ENCODE measurements around the gene DLG2. TPM values are rescaled to one million over a fixed set of nuclear protein-coding genes. Genes with fewer than 3 reads are reported as not detected.

Gene DLG2
- polyA plus RNA-seq, 4 donors, result 10.8 to 15.6 (median 12.2) TPM

DNA sequence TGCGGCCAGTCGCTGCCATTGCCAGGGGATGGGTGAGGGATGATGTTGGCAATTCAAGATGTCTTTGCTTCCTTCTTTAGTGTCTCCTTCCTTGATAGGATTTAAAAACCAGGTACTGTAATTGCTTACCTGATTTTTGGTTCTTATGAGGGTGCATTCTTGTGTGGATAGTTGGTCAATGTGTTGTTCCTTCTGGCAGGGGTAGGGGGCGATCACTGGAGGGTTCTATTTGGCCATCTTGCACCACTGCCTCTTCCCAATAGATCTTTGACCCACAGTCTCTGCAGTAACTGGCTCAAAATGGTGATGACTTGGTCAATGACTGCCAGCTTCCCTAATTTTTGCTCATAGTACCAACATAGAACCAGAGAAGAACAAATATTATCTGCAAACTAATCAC is 680.1 kb downstream of the DLG2 start:
- DNase-seq (ENCODE audit: low read depth in 4 of 4, low spot score in 2 of 4), result no peak

DNA sequence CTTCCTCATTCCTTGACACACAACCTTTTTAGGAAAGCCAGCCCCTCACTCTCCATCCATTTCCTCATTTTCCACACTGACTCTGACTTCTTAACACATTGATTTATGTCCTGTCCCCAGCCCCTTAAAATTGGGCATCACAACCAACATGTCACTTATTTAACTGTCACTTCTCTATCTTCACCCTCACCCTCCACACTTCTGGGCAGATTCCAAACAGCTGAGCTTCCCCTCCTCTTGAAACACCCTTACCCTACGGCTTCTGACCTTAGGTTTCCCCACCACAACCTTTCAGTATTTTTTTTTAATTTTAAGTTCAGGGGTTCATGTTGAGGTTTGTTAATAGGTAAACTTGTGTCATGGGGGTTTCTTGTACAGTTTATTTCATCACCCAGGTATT is 696.3 kb downstream of the DLG2 start:
- DNase-seq (ENCODE audit: low read depth in 4 of 4, low spot score in 2 of 4), result no peak

DNA sequence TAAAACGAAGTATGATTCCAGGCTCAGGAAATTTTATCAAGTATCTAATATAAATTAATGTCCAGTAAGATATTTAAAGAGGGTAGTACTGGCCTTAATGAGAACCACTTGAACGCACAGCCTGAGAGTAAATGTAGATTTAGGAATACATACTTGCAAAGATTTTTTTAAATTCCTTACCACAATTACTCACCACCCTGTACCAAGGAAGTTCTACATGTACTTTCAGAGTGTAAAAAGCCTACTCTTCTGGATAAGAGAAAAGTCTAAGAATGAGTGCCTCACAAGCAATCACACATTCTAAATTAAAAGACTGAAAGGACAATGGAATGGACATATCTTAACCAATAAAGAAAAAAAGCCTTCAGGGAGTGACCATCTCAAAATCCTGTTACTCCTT is 697.4 kb downstream of the DLG2 start:
- DNase-seq (ENCODE audit: low read depth in 4 of 4, low spot score in 2 of 4), result no peak

DNA sequence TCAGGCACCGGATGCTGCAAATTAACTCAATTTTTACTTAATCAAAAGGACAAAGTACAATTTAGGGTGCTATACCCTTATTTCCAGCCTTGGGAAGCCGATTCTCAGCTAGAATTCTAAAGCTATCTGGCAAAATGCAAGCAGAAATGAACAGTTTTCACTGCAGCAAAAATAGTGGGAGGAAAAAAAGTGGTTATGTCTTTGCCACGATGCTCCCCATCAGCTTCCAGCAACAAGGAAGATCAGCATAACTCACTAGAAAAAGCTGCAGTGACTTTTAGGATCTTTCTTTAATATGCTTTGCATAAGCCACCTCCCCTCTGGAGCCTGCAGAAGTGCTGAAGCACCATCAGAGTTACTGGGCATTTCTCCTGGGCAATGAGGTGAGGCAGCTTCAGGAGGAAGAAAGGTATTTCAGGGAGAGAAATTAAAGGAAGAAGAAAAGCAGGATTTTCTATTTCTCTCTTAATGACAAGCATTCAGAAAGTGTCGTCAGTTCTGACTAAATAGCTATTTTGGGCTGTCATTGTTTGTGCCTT is 702.9 kb downstream of the DLG2 start:
- no peak for DNase-seq (ENCODE audit: low read depth in 4 of 4, low spot score in 2 of 4)

DNA sequence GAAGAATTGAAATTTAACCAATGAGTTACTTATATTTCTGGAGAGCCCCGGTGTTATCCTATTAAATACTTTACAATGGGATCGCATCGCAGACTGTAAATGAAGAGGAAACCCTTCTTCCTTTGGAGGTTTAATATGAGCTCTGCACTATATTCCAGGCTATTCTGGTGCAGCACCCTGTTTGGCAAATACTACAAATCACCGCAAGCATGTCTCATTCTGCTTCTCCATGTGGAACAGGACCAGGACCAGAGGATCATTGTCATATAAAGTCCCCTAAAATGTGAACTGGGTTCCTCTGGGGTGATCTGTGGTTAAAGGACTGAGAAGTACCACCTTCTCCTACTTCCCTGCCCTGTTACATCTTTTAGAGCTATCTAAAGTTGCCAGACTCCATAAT is 703.7 kb downstream of the DLG2 start:
- DNase-seq (ENCODE audit: low read depth in 4 of 4, low spot score in 2 of 4), result no peak

DNA sequence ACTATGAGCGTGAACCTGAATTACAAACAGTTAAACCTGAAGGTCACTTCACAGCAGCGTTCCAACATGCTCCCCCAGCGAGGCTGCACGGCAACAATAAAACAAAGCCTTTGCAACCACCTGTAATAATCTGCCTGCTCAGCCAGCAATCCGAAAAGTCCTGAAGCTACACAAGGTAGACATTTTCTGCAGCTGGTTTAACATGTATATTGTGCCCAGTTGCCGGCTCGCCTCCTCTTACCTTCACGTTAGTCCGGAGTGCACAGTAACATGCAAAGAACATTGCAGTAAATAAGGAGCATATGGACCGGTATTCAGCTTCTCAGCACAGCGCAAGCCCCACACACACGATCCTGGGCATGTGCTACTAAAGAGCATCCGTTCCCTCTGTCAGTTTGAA is 704.3 kb downstream of the DLG2 start:
- DNase-seq (ENCODE audit: low read depth in 4 of 4, low spot score in 2 of 4), result no peak

DNA sequence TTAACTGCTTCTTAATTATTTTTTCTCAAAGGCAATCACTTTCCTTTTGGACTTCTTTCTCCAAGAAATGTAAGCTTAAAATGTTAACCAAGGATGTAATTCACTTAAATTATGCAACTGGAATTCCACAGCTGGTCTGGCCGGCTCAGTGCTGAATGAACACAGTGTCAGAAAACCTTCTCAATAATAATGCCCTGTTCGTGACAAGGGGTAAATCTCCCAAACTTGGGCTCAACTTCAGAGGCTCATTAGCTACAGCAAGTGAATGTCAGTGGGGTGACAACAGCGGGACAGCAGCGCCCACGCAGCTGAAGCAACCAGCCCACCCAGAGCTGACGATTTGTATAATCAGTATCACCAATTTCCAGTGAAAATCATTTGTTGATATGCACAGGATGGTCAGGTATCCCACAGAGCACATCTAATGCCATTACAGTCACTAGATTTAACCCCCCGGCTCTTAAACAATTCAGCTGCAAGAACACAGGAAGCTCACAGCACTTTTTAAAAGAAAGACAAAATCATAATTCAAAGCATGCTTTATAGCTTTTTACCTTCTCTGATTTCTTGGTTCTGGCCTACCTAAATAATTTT is 704.8 kb downstream of the DLG2 start:
- no peak for DNase-seq (ENCODE audit: low read depth in 4 of 4, low spot score in 2 of 4)

DNA sequence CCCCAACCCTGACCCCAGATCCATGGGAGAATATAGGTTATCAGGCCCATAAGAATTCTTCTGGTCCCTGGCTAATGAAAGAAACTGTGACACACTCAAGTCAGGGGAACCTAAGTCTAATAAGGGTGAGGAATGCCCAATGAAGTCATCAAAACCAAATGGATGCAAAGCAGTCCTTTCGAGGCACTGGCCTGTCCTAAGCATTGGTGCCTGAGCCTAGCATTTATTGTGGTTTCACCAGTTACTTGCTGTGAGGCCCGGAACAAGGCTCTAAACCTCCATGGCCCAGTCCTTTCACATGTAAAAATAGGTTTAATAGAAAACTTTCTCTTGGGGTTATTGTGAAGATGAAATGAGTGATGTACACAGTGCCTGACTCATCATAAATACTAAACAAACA is 712.6 kb downstream of the DLG2 start:
- no peak for DNase-seq (ENCODE audit: low read depth in 4 of 4, low spot score in 2 of 4)

DNA sequence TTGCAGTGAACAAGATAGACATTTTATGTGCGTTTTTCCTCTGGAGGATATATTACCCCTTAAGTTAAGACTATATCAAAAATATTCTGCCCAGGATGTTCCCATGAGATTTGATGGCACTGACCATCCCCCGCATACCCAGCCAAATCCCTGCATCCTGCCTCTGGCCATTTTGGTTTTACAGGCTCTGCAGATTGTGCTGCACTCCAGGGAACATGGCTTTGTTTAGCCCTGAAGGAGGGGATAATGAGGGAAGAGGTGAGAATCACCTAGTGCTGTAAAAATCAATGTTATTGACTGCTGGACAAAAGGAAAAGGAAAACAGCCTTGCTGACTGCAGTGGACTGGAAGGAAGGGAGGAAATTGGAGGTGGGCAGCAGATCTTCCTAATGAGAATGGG is 717.4 kb downstream of the DLG2 start:
- DNase-seq (ENCODE audit: low read depth in 4 of 4, low spot score in 2 of 4), result no peak

DNA sequence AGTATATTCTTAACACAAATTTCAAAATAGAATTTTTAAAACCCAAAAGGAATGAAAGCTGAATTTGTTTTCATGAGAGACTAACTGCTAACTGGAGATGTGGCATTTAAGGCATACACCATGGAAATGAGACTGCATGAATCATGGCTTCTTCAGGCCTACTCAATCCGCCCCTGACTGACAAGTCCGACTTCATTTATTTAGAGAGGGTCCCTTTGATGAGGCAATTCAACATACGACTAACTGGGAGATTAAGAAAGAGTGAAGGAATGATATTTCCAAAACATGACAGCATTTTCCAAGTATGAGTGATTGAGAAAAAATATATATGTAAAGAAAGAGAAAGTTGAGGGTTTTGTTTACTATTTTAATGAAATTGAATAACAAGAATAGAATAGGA is 720.1 kb downstream of the DLG2 start:
- DNase-seq (ENCODE audit: low read depth in 4 of 4, low spot score in 2 of 4), result no peak

DNA sequence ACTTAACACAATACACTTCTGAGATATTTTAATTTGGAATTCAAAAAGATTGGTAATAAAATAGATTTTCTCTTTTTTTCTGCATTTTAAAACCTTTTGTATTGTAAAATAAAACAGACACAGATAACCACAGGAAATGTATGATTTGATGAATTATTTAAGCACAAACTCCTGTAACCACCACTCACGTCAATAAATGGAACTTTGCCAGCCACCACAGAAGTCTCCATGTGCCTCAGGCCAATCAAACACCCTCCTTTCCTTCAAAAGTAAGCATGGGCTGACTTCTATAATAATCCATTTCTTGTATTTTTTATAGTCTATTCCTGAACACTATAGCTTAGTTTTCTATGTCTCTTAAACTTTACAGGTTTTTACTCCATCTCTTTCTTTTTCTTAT is 721.7 kb downstream of the DLG2 start:
- DNase-seq (ENCODE audit: low read depth in 4 of 4, low spot score in 2 of 4), result no peak

DNA sequence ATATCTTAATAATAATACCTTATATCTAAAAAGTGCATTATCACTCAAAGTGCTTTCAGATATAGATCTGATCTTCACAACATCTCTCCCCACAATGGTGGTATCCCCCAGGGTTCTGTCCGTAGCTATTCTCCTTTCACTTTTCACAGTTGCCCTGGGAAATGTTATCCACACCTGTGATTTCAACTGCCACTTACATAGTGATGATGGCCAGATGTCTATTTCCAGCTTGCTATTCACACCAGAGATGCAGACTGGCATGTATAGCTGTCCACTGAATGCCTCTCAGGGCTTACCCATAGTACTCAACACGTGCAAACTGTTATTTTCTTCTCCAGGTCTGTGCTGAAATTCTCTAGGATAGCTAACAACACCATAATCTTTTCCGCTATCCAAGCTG is 724.7 kb downstream of the DLG2 start:
- no peak for DNase-seq (ENCODE audit: low read depth in 4 of 4, low spot score in 2 of 4)

DNA sequence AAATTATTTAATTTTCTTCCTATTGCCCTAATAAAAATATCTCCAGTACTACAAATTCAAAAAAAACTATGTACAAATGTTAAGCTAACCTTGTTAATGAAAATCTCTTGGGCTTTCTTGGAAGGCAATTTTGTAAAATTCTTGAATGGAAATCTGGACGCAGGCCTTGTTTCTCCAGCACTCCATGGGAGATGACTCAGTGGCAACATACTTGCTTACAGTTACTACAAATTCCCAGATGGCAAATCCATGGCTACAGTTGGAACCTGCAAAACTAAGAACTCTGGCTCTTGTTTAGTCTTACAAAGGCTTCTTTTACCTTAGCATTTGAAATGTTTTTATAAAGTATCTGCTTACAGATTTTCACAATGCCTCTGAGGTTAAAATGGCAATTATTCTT is 725.2 kb downstream of the DLG2 start:
- DNase-seq (ENCODE audit: low read depth in 4 of 4, low spot score in 2 of 4), result no peak

DNA sequence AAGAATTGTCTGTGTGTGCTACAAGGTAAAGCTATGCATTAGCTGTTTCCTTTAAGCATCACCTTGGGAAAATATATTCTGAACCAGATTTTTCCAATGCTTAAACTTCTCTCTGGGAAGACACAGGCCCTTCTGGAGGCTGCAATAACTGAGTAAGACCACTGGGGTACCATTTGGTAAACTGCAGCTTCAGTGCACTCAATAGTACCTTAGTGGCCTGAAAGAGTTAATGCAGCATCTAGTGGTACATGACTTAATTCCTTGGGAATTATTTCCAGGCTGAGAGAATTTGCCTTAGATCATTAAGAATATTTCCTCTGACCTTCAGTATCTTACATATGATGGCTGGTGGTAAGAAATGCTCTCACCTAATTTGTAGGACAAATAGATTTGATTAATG is 727.4 kb downstream of the DLG2 start:
- DNase-seq (ENCODE audit: low read depth in 4 of 4, low spot score in 2 of 4), result no peak

DNA sequence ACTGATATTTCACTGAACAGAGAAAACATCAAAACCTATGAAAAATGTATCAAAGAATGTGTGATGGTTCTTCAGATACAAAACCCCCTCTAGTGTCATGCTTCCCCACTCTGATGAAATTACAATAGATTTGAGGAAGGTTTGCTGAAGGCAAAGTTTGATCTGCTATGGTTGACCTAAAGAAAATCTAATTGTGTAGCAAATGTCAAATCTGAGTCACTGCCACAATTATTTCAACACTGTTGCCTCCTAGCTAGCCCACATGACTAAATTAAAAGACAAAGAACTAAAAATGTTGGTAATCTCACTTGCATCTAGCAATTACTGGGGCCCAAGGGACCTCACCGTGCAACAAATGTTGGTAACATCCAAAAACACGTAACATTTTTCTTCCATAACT is 728.0 kb downstream of the DLG2 start:
- no peak for DNase-seq (ENCODE audit: low read depth in 4 of 4, low spot score in 2 of 4)

DNA sequence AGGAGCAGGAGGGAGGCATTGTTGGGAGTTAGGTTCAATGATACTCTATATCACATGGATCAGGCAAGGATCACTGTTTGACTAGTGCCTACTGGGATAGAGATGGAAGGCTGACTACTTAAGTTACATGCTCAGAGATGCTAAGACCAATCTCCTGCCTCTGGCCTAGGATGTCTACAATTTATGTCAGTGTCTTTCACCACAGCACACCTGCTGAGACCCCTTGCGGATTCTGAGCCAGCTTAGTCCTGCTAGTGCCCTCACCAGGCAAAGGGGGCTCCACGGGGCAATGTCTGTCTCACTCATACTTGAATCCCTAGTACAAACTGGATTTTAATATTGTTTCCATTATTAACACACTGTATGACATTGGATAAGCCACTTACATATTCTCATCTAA is 732.5 kb downstream of the DLG2 start:
- no peak for DNase-seq (ENCODE audit: low read depth in 4 of 4, low spot score in 2 of 4)

DNA sequence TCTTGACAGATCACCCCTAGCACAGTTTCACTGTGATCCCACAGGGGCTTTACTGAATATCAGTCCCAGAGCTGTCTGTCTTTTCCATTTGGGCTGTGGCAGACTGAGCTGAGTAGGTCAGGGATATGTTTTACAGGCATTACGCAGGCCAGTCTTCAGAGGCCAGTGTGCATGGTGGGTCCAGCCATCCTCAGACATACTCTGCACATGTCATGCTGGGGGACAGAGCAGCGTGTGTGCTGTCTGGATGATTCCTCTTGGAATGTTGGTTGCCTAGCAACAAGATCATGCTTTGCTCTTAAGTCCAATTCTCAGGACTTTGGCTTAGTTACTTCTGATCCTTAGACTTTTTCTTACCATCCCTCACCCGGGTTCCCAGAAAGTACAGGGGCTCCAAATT is 736.5 kb downstream of the DLG2 start:
- DNase-seq (ENCODE audit: low read depth in 4 of 4, low spot score in 2 of 4), result no peak

DNA sequence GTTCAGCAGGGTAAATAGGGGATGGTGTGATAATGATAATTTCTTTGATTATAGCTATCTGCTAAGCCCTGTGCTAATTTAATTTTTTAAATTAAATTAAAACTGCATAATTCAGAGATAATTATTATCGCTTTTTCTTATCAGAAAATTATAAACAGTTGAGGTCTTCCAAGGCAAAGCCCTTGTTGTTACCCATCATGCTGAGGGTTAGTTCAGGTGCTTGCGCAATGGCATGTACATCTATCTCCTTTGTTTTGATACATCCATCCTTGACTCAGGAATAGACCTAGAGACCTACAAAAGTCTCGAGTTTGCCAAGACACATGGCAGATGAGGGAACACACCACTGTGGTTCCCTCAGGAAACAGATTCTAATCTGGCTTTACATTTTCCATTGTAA is 737.6 kb downstream of the DLG2 start:
- no peak for DNase-seq (ENCODE audit: low read depth in 4 of 4, low spot score in 2 of 4)

DNA sequence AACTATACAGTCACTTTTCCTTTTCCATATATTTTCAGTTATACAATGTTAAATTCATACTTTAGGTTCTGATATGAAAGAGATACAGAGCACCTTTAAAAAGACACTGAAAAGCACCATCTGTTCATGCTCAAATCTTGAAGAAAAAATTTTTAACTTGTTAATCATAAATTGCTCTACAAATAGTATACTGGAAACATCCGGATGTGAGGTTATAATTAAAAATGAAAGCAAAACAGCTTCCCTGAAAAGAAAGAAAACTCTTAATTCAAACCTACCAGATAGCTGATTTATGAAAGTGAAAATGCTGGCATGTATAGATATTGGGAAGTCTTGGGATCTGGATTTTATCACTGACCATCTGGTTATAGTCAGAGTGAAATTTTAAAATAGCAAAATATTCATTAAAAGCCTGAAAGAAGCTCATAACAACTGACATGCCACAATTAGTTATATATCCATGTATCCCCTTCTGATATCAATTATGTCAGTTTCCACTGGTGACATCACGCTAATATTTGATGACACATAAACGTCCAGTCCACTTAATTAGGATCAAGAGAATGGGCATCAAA is 740.0 kb downstream of the DLG2 start:
- DNase-seq (ENCODE audit: low read depth in 4 of 4, low spot score in 2 of 4), result no peak

DNA sequence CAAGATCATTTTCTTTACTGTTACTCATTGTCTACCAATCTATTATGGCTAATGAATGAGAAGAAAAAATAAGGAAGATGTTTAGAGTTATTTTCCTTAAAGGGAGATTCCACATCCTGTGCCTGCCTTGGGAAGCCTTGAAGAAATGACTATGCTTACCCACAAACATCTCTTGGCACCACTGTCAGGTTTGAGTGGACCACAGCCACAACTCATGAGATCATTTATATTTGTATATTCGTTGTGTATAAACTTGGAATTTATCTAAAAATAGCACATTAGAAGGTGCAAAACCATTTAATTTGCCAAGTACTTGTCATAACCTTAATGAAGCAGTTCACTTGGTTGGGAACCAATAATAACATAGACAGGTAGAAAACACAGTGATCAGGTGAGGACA is 740.8 kb downstream of the DLG2 start:
- DNase-seq (ENCODE audit: low read depth in 4 of 4, low spot score in 2 of 4), result no peak

DNA sequence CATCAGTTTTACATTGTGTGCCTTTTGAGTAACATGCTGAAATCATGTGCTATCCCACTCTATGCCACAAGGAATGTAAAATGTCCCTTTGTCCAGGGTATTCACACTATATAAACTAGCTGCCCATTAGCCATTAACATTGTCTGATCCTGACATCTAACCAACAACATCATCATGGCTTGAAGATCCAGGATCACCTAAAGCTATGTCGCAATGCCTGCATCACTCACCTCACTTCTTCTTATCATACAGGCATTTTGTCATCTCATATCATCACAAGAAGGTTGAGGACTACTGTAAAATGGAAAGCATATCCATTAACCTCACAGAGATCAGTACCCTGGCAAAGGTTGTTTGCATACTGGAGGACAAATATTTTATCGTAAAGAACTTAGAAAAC is 742.3 kb downstream of the DLG2 start:
- DNase-seq (ENCODE audit: low read depth in 4 of 4, low spot score in 2 of 4), result no peak

DNA sequence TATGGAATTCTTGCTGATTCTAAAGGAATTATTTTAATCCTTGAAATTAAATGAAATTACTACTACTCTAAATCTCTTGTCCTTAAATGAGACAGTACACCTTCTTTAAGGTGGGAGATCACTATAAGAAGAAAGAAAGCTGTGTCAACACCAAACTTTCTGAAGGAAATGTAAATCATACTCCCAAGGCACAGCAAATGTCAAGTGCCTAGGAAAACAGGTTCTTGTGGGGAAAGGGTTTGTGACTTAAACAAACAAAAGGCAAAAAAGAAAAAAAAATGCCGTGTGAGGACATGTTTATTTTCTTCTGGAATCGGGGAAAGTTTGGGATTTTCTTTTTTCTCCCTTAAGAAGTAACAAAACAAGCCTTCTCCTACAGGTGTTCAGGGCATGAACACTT is 745.1 kb downstream of the DLG2 start:
- DNase-seq (ENCODE audit: low read depth in 4 of 4, low spot score in 2 of 4), result no peak

DNA sequence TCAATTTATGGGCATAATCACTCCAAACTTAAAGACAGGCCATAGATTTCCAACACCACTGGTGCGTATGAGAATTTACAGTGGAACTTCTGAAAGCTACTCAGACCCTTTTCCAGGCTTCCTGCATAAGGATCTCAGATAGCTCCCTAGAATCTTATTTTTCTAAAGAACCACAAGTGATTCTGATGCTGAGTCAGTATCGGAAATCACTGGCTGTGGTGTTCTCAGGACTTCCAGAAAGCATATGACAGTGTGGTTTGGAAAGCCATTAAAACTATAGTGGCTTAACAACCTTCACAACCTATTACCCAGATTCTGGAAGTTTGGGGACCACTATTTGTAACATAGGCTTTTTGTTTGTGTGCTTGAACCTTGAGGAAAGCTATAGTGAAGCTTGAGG is 756.0 kb downstream of the DLG2 start:
- no peak for DNase-seq (ENCODE audit: low read depth in 4 of 4, low spot score in 2 of 4)
